Measurements from ENCODE around the gene SLC5A1. TPM values are rescaled to one million over a fixed set of nuclear protein-coding genes. Genes with fewer than 3 reads are reported as not detected.

The SLC5A1 gene
- total RNA-seq, 2 experiments from 2014 or later, result not detected

DNA sequence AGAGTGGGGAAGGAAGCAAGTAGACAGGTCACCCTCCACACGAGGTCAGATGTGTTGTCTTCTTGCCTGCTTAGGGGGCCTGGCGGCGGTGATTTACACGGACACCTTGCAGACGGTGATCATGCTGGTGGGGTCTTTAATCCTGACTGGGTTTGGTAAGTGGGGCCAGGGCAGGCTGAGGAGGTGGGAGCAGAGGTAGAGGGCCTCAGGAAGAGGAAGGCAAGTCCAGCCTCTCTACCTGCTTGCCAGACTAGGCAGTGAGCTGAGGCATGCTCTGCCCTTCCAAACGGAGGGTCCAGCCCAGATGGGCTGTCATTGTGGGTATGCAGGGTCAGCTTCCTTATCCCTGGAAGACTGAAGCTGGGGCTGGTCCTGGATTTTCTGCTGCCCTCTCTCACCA, 39.9 kb downstream of the SLC5A1 start:
- Mint-ChIP-seq H3K27ac (no peak overlapping the region), H3K27me3 (peaks cover 29% of the 10 kb centered on the region), H3K9me3 (no peaks in the 10 kb centered on the region), H3K36me3 (ENCODE audit: low read depth) (no peaks in the 10 kb centered on the region), H3K4me1 (peaks cover 4% of the 10 kb centered on the region), H3K4me3 (no peak overlapping the region)
- ChIA-PET POLR2A (no interaction called here), CTCF (interaction anchor here (3.3 to 4.9 kb wide), 2 partner anchors 105 to 113 kb away, joined by 14 to 39 read pairs; no protein-coding TSS in a partner anchor)
- no peak for DNase-seq

DNA sequence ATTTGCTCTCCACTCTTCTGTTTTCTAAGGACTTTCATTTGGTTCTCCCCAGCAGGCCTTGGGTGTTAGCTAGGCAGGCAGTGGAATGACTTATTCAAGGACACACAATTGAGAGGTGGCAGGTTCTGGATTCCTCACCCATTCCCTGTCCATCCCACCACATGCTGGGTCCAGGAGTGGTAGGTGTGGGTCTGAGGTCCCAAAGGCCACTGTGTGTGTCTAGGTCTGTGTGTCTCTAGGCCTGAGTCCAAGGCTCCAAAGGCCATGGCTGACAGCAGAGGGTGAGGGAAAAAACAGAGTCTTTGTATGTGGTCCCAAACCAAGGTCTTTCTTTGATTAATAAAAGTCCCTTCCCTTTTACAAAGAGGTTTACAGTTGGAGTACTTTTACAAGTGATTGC, 40.8 kb downstream of the SLC5A1 start:
- H3K27ac Mint-ChIP-seq, result no peak overlapping the region
- ChIA-PET POLR2A (interaction anchor here (1.2 kb wide), 1 partner anchor 12 kb away, joined by 3 read pairs; no protein-coding TSS in a partner anchor), CTCF (no interaction called here)
- peaks cover 33% of the 10 kb centered on the region for H3K27me3 Mint-ChIP-seq
- no peak for DNase-seq
- H3K4me3 Mint-ChIP-seq, result no peak overlapping the region
- H3K9me3 Mint-ChIP-seq, result no peaks in the 10 kb centered on the region
- H3K36me3 Mint-ChIP-seq (ENCODE audit: low read depth), result no peaks in the 10 kb centered on the region
- H3K4me1 Mint-ChIP-seq, result peaks cover 4% of the 10 kb centered on the region

DNA sequence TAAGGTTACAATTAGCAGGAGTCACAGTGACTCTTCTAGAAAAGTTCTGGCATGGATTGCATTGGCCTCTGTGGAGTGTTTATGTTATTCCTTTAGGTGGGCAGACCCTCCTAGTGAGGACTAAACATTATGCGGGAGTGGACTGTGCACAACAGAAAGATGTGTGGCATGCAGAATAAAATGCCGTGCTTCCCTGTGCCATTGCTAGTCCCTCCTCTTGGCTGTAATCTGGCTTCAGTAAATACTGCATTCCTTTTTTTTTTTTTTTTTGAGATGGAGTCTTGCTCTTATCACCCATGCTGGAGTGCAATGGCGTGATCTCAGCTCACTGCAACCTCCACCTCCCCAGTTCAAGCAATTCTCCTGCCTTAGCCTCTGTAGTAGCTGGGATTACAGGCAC, 45.0 kb downstream of the SLC5A1 start:
- DNase-seq, result no peak
- H3K27me3 Mint-ChIP-seq, result peaks cover 25% of the 10 kb centered on the region
- H3K9me3 Mint-ChIP-seq, result no peaks in the 10 kb centered on the region
- H3K27ac Mint-ChIP-seq, result no peak overlapping the region
- H3K36me3 Mint-ChIP-seq (ENCODE audit: low read depth), result no peaks in the 10 kb centered on the region
- no peak overlapping the region for H3K4me3 Mint-ChIP-seq
- no peaks in the 10 kb centered on the region for H3K4me1 Mint-ChIP-seq
- CTCF ChIA-PET, result no interaction called here
- POLR2A ChIA-PET, result no interaction called here

DNA sequence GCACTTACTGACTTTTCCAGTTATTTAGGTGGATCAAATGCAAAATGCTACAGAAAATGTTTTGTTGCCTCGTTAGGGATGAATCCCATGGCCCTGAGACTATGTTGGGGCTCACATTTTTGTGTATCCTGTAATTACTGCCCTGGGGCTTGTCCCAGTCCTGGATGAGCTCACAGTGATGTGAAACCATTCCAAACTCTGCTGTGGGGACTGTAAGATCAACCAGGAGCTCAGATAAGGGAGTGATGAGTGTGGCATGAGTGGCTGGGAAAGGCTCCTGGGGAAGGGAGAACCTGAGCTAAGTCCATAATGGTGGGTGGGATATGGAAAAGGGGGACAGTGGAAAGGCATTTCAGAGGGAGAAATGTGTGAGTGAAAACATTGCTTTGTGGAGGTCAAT, 54.0 kb downstream of the SLC5A1 start:
- no peaks in the 10 kb centered on the region for H3K9me3 Mint-ChIP-seq
- CTCF ChIA-PET, result no interaction called here

DNA sequence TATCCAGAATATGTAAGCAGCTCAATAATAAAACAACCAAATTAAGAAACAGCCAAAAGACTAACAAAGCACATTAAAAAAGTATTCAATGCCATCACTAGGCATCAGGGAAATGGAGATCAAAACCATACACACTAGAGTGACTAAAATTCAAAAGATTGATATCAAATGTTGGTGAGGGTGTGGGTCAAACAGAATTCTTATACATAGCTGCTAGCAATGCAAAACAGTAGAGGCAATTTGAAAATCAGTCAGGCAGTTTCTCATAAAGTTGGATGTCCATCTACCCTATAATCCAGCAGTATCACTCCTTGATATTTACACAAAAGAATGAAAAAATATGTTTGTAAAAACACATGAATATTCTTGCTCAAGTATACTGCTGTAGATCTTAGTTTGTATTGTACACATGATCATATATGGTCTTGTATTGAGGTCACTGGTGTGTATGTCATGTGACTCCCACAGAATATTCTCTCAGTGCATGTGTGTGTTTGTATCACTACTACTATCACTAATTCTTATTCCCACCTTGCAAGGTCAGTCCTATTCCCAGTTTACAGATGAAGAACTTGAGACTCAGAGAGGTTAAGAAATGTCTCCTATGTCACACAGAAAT, 54.9 kb downstream of the SLC5A1 start:
- H3K4me3 Mint-ChIP-seq, result no peak overlapping the region
- H3K27ac Mint-ChIP-seq, result no peak overlapping the region
- no peak for DNase-seq
- CTCF ChIA-PET, result no interaction called here
- H3K4me1 Mint-ChIP-seq, result peaks cover 14% of the 10 kb centered on the region
- no peaks in the 10 kb centered on the region for H3K36me3 Mint-ChIP-seq (ENCODE audit: low read depth)
- H3K27me3 Mint-ChIP-seq, result peaks cover 28% of the 10 kb centered on the region
- H3K9me3 Mint-ChIP-seq, result no peaks in the 10 kb centered on the region
- POLR2A ChIA-PET, result no interaction called here

More for the DNA sequence above, 54.0 kb downstream of the SLC5A1 start:
- POLR2A ChIA-PET, result no interaction called here
- no peak for DNase-seq
- Mint-ChIP-seq H3K27me3 (peaks cover 23% of the 10 kb centered on the region), H3K36me3 (ENCODE audit: low read depth) (no peaks in the 10 kb centered on the region), H3K4me3 (no peak overlapping the region), H3K4me1 (peaks cover 14% of the 10 kb centered on the region), H3K27ac (no peak overlapping the region)

DNA sequence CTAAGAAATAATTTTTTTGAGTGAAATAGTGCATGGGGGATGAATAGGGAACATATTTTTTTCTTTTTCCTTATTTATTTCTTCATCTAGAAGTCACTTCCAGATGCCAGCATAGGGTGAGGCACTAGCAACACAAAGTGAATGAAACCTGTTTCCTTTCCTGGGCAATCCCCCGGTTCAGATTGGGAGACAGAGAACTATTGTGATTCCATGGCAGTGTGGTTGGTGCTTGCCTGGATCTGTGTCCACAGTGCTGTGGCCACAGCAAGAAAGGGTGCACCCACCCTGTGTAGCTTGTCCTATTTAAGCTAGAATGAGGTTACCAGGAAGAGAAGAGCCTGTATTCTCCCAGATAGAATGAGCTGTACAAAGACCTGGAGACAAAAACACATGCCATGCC, 57.6 kb downstream of the SLC5A1 start:
- no peak for DNase-seq
- Mint-ChIP-seq H3K36me3 (ENCODE audit: low read depth) (no peaks in the 10 kb centered on the region), H3K4me1 (no peaks in the 10 kb centered on the region), H3K27me3 (peaks cover 37% of the 10 kb centered on the region), H3K9me3 (no peaks in the 10 kb centered on the region), H3K4me3 (no peak overlapping the region), H3K27ac (no peak overlapping the region)
- CTCF ChIA-PET, result no interaction called here
- POLR2A ChIA-PET, result no interaction called here

DNA sequence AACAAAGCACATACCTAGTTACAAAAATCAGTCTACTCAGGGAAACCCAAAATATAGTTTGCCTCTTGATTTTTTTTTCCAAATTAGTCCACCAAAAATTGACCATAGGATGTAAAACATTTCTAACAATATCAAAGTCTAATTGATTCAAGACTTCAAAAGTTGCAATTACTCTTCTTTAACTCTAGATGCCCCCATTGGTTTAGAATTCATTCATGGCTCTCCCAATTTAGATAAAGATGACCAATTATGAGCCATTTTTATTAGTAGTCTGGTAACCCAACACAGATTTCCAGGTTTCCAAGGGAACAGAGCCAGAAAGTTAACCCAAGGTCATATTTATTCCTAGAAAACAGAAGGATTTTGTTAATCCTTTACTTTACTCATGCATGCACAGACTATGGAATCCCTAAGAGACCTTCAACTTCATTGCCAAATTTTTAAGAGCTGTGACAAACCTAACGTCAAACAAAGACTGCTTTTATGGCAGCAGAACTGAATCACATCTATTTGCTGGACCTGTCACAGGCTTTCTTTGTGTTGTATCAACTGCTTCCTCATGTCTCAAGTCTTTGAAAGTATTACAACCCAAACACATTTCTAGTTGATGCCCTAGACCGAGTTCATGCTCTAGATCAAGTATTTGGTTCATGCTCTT, 60.7 kb downstream of the SLC5A1 start:
- H3K4me3 Mint-ChIP-seq, result no peak overlapping the region
- no peaks in the 10 kb centered on the region for H3K36me3 Mint-ChIP-seq (ENCODE audit: low read depth)
- H3K27me3 Mint-ChIP-seq, result peaks cover 47% of the 10 kb centered on the region
- POLR2A ChIA-PET, result no interaction called here
- CTCF ChIA-PET, result interaction anchor here (1.0 kb wide), 1 partner anchor 365 kb away, joined by 3 read pairs; no protein-coding TSS in a partner anchor
- no peaks in the 10 kb centered on the region for H3K4me1 Mint-ChIP-seq
- H3K27ac Mint-ChIP-seq, result no peak overlapping the region
- DNase-seq, result no peak
- no peaks in the 10 kb centered on the region for H3K9me3 Mint-ChIP-seq

DNA sequence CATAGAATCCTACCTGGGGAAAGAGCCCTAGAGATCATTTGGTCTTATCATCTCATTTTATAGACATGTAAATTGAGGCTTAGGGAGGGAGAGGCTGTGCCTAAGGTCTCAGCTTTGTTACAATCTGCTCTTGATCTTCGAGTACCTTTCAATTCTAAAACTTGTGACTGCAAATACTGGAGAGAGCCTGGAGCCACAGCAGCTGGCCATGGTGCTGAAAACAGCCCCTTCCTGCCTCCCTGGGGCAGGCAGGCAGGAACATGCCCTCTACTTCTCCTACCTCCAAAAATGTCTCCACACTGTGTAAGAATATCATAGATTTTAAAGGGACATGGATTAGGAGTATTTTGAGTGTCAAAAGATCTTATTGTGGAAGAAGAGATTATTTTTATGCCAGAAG, 63.9 kb downstream of the SLC5A1 start:
- H3K9me3 Mint-ChIP-seq, result no peaks in the 10 kb centered on the region
- no peaks in the 10 kb centered on the region for H3K4me1 Mint-ChIP-seq
- H3K27me3 Mint-ChIP-seq, result peaks cover 46% of the 10 kb centered on the region
- H3K36me3 Mint-ChIP-seq (ENCODE audit: low read depth), result no peaks in the 10 kb centered on the region
- H3K4me3 Mint-ChIP-seq, result no peak overlapping the region
- peak; percentile 44 for DNase-seq
- ChIA-PET POLR2A (no interaction called here), CTCF (interaction anchor here (0.9 kb wide), 1 partner anchor 160 kb away, joined by 5 read pairs; no protein-coding TSS in a partner anchor)
- no peak overlapping the region for H3K27ac Mint-ChIP-seq

DNA sequence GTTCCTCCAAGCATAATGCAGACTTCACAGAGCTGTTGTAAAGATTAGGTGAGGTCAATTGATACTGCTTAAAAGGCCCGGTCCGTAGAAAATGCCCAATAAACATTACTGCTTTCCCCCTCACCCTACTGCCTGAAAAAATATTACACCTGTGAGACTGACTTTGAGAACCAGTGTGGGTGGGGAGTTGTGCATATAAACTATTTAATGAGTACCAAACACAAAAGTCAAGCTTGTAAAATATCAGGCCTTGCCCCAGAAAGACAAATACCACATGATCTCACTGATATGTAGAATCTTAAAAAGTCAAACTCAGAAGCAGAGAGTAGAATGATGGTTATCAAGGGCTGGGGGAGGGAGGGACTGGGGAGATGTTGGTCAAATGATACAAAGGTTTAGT, 69.3 kb downstream of the SLC5A1 start:
- CTCF ChIA-PET, result no interaction called here
- Mint-ChIP-seq H3K9me3 (no peaks in the 10 kb centered on the region), H3K27me3 (peaks cover 30% of the 10 kb centered on the region), H3K27ac (no peak overlapping the region), H3K4me1 (no peaks in the 10 kb centered on the region), H3K4me3 (no peak overlapping the region), H3K36me3 (ENCODE audit: low read depth) (no peaks in the 10 kb centered on the region)
- POLR2A ChIA-PET, result no interaction called here
- DNase-seq, result no peak

DNA sequence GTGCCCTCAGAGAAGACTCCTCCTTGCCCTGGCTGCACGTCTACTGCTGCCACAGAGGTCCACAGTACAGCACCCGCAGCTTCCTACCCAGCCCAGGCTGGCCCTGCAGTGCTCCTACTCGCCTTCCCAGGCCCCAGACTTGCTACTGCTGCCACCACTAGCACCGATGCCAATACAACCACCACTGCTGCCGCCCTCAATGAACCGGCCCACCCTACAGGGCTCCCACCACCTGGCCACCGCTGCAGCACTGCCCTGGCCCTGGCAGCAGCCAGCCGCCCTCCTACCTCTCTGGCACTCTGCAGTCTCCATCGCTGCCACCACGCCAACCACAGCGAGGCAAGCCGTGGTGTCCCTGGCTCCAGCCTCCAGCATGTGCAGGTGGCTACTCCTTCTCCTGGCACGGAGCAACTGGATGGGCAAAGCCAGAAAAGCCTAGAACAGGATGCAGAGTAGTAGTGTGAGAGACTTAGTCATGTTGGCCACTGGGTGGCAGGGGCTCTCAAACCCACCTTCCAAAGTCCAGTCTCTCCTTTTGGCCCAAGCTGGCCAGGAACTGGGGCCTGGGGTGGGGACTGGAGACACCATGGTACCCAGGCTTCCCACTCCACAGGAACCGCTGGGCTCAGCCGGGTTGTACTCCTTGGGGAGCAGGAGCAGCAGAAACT, 76.6 kb downstream of the SLC5A1 start:
- peaks cover 4% of the 10 kb centered on the region for H3K4me1 Mint-ChIP-seq
- H3K27me3 Mint-ChIP-seq, result peaks cover 12% of the 10 kb centered on the region
- ChIA-PET POLR2A (no interaction called here), CTCF (no interaction called here)
- no peaks in the 10 kb centered on the region for H3K36me3 Mint-ChIP-seq (ENCODE audit: low read depth)
- H3K4me3 Mint-ChIP-seq, result no peak overlapping the region
- H3K27ac Mint-ChIP-seq, result no peak overlapping the region
- H3K9me3 Mint-ChIP-seq, result no peaks in the 10 kb centered on the region
- no peak for DNase-seq

DNA sequence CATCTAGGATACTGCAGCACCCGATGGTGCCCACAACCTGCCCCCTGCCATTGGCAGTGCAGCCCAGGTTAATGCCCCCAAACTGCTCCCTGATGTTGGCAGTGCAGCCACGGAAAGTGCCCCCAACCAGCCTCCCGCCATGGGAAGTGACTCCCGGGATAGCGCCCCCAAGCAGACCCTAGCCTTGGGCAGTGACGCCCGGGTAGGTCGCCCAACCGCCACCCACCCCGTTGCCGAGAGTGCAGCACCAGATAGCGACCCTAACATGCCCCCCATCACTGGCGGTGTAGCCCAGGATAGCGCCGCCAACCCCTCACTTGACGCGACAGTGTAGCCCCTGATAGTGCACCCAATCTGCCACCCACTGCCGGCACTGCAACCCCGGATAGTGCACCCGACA, 77.5 kb downstream of the SLC5A1 start:
- POLR2A ChIA-PET, result no interaction called here
- CTCF ChIA-PET, result no interaction called here
- H3K4me3 Mint-ChIP-seq, result no peak overlapping the region
- peaks cover 12% of the 10 kb centered on the region for H3K4me1 Mint-ChIP-seq
- no peaks in the 10 kb centered on the region for H3K9me3 Mint-ChIP-seq
- peaks cover 9% of the 10 kb centered on the region for H3K27me3 Mint-ChIP-seq
- H3K27ac Mint-ChIP-seq, result no peak overlapping the region
- no peak for DNase-seq
- H3K36me3 Mint-ChIP-seq (ENCODE audit: low read depth), result no peaks in the 10 kb centered on the region

DNA sequence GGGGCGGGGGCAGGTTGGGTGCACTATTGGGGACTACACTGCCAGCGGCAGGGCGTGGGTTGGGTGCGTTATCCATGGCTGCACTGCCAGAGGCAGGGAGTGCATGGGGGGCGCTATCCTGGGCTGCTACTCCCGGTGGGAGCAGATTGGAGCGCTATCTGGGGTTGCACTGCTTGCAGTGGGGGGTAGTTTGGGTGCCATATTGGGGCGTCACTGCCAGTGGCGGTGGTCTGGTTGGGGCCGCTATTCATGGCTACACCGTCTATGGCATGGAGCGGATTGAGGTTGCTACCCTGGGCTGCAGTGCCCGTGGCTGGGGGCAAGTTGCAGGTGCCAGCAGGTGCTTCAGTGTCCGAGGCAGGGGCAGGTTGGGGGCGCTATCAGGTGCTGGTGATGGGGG, 79.8 kb downstream of the SLC5A1 start:
- no peaks in the 10 kb centered on the region for H3K27me3 Mint-ChIP-seq
- ChIA-PET POLR2A (no interaction called here), CTCF (no interaction called here)

DNA sequence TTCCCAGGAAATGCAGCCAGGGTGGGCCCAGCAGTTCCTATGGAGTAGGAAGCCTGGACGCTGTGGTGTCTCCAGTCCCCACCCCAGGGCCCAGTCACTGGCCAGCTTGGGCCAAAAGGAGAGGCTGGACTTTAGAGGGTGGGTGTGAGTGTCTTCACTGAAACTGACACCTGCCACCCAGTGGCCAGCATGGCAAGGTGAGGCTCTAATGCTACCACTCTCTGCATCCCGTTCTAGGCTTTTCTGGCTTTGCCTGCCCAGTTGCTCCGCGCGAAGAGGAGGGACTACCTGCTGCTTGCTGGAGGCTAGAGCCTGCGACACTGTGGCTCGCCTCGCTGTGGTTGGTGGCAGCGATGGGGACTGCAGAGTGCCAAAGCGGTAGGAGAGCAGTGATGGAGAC, 80.6 kb downstream of the SLC5A1 start:
- no peaks in the 10 kb centered on the region for H3K9me3 Mint-ChIP-seq
- ChIA-PET POLR2A (no interaction called here), CTCF (no interaction called here)
- H3K27ac Mint-ChIP-seq, result no peak overlapping the region
- no peak for DNase-seq
- no peak overlapping the region for H3K4me3 Mint-ChIP-seq
- H3K36me3 Mint-ChIP-seq (ENCODE audit: low read depth), result no peaks in the 10 kb centered on the region
- peaks cover 16% of the 10 kb centered on the region for H3K4me1 Mint-ChIP-seq
- H3K27me3 Mint-ChIP-seq, result no peaks in the 10 kb centered on the region

More for the DNA sequence above, 79.8 kb downstream of the SLC5A1 start:
- Mint-ChIP-seq H3K4me1 (peaks cover 12% of the 10 kb centered on the region), H3K4me3 (no peak overlapping the region), H3K27ac (no peak overlapping the region), H3K36me3 (ENCODE audit: low read depth) (no peaks in the 10 kb centered on the region), H3K9me3 (no peaks in the 10 kb centered on the region)
- DNase-seq, result no peak

DNA sequence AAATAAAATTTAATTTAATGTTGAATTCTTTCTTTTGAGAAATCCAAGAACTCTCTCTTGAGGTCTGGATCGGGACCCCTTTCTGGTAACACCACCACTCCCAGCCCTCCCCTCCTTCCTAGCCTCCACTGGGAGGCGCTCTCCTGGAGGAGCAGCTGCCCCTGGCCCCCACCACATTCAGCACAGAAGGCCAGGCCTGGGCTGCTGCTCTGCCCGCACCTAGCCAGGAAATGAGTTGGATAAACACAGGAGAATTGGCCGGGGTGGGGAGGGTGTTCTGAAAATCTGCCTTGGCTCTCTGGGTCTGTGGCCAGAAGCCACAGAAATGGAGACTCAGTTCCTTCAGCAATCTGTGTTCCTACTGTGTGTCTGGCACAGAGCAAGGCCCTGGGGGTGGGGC, 84.8 kb downstream of the SLC5A1 start:
- CTCF ChIA-PET, result no interaction called here
- Mint-ChIP-seq H3K27me3 (no peaks in the 10 kb centered on the region), H3K4me3 (no peak overlapping the region), H3K27ac (no peak overlapping the region), H3K9me3 (no peaks in the 10 kb centered on the region), H3K36me3 (ENCODE audit: low read depth) (no peaks in the 10 kb centered on the region), H3K4me1 (peaks cover 21% of the 10 kb centered on the region)
- POLR2A ChIA-PET, result no interaction called here
- DNase-seq, result no peak

Measured in activated CD4-positive, alpha-beta memory T cell treated with anti-CD3 and anti-CD28 coated beads, Interleukin-2, amount 10 ng/mL, durations not matched to agents 7 days and 5 days (primary cell).